PC-9 (cell line): Measurements from ENCODE around the gene IL1RN. TPM values are rescaled to one million over a fixed set of nuclear protein-coding genes. Genes with fewer than 3 reads are reported as not detected.

Source experiments
- BruUV-seq: library from RNA; stranded (reverse); fragments of 400-500 nt; replicated peaks from 2 replicates; lab custom pipeline; 2021; lab: Mats Ljungman, UMichigan
- CTCF ChIA-PET: fragments of 300-600 bp; sonication (Branson Sonifier 250); formaldehyde crosslinking; loops from one replicate; lab custom pipeline; 2022; ENCODE audit warnings: antibody characterized with exemption; lab: Charles Lee
- POLR2A ChIA-PET: fragments of 300-600 bp; sonication (Branson Sonifier 250); formaldehyde crosslinking; loops from one replicate; lab custom pipeline; 2022; ENCODE audit warnings: antibody characterized with exemption; ENCODE audit not compliant: unreplicated experiment; lab: Charles Lee
- DNase-seq, 2 experiments: peaks; one replicate each; pipeline versions ENCODE4 v3.0.0 to v3.0.0-alpha.2; 2015 to 2022; ENCODE audit warnings: mixed read lengths in 1 of 2
- H2AFZ ChIP-seq: fragments of 200-600 bp; sonication (generic); 2 replicates; pipeline ENCODE4 v1.8.1; 2017; ENCODE audit warnings: antibody characterized with exemption
- H3F3A ChIP-seq: fragments of 200-600 bp; sonication (generic); 2 replicates; pipeline ENCODE4 v1.8.1; 2017; ENCODE audit warnings: antibody characterized with exemption, mild to moderate bottlenecking, low read depth; ENCODE audit not compliant: insufficient read depth
- H3K27ac ChIP-seq: fragments of 200-600 bp; sonication (generic); 2 replicates; pipeline ENCODE4 v1.6.1; 2016; ENCODE audit warnings: mixed run types
- H3K27me3 ChIP-seq: fragments of 200-600 bp; sonication (generic); 2 replicates; pipeline ENCODE4 v1.6.1; 2016; ENCODE audit warnings: low read depth, mixed run types; ENCODE audit not compliant: insufficient read depth
- H3K36me3 ChIP-seq: fragments of 200-600 bp; sonication (generic); 2 replicates; pipeline ENCODE4 v1.6.1; 2016; ENCODE audit warnings: low read depth, mixed run types
- H3K4me1 ChIP-seq: fragments of 200-600 bp; sonication (generic); replicated peaks from 2 replicates; pipeline ENCODE4 v1.6.1; 2016; ENCODE audit warnings: mixed run types; ENCODE audit not compliant: insufficient read depth
- H3K4me2 ChIP-seq: fragments of 200-600 bp; sonication (generic); 2 replicates; pipeline ENCODE4 v1.6.1; 2017; ENCODE audit warnings: mixed run types
- H3K4me3 ChIP-seq: fragments of 200-600 bp; sonication (generic); 2 replicates; pipeline ENCODE4 v1.6.1; 2016; ENCODE audit warnings: mixed run types
- H3K79me2 ChIP-seq: fragments of 200-600 bp; sonication (generic); 2 replicates; pipeline ENCODE4 v1.6.1; 2017; ENCODE audit warnings: low read depth, mixed run types
- H3K9me2 ChIP-seq: fragments of 200-600 bp; sonication (generic); 2 replicates; pipeline ENCODE4 v1.8.1; 2017; ENCODE audit warnings: mild to moderate bottlenecking; ENCODE audit not compliant: insufficient read depth
- H3K9me3 ChIP-seq: fragments of 200-600 bp; sonication (generic); 2 replicates; pipeline ENCODE4 v1.8.1; 2016; ENCODE audit warnings: low read depth; ENCODE audit not compliant: insufficient read depth
- H4K20me1 ChIP-seq: fragments of 200-600 bp; sonication (generic); 2 replicates; pipeline ENCODE4 v1.8.1; 2017; ENCODE audit not compliant: insufficient read depth
- EZH2 ChIP-seq: fragments of 200-600 bp; sonication (generic); IDR thresholded peaks from 2 replicates; pipeline ENCODE4 v1.8.0; 2017; ENCODE audit warnings: antibody characterized with exemption, low read depth
- intact Hi-C: fragments of 100-400 bp; cut with micrococcal nuclease; formaldehyde crosslinking; loops from one replicate; pipeline ENCODE4 v1.10.0; 2022; ENCODE audit not compliant: unreplicated experiment
- total RNA-seq: library from RNA; stranded (reverse); gene quantifications from 2 replicates; pipeline ENCODE4 v1.2.3, GENCODE V29; 2021
- TF ChIP-seq, protein P1 (sequence below): fragments of 200-600 bp; sonication (generic); conservative IDR thresholded peaks from 2 replicates; pipeline ENCODE4 v1.6.1; 2017; ENCODE audit warnings: mixed run types, antibody characterized with exemption, mild to moderate bottlenecking, moderate library complexity

The IL1RN gene
- total RNA-seq, 1 experiment from 2014 or later = 8.4 TPM

GRCh38 chr2:113160962-113161361, 33.6 kb downstream of the IL1RN start:
- no peak for DNase-seq
- intact Hi-C loops = no loop called here
- Histone ChIP-seq H3K9me2 (no peaks in the 10 kb centered on the region), H3K27me3 (no peaks in the 10 kb centered on the region), H3K4me3 (no peak overlapping the region), H3K79me2 (peaks cover 50% of the 10 kb centered on the region), H2AFZ (no peak overlapping the region), H3K4me2 (no peak overlapping the region), H3K4me1 (peaks cover 25% of the 10 kb centered on the region), H3K27ac (no peak overlapping the region), H3K9me3 (no peaks in the 10 kb centered on the region), H4K20me1 (no peaks in the 10 kb centered on the region), H3K36me3 (no peaks in the 10 kb centered on the region), H3F3A (peaks cover 23% of the 10 kb centered on the region; the same call in 1 of the 2 replicates)
- ChIA-PET CTCF (interaction anchor here (0.6 kb wide), 1 partner anchor 17 kb away, joined by 5 read pairs; no protein-coding TSS in a partner anchor), POLR2A (no interaction called here)
- TF ChIP-seq, protein P1, sequence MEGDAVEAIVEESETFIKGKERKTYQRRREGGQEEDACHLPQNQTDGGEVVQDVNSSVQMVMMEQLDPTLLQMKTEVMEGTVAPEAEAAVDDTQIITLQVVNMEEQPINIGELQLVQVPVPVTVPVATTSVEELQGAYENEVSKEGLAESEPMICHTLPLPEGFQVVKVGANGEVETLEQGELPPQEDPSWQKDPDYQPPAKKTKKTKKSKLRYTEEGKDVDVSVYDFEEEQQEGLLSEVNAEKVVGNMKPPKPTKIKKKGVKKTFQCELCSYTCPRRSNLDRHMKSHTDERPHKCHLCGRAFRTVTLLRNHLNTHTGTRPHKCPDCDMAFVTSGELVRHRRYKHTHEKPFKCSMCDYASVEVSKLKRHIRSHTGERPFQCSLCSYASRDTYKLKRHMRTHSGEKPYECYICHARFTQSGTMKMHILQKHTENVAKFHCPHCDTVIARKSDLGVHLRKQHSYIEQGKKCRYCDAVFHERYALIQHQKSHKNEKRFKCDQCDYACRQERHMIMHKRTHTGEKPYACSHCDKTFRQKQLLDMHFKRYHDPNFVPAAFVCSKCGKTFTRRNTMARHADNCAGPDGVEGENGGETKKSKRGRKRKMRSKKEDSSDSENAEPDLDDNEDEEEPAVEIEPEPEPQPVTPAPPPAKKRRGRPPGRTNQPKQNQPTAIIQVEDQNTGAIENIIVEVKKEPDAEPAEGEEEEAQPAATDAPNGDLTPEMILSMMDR = no peak
- no peak for TF ChIP-seq EZH2
- no TSS peak for BruUV-seq

- no peak overlapping the region for H3K4me3 ChIP-seq
- no peaks in the 10 kb centered on the region for H3K36me3 ChIP-seq
- peaks cover 13% of the 10 kb centered on the region; the same call in 1 of the 2 replicates for H3F3A ChIP-seq
- no peaks in the 10 kb centered on the region for H3K27me3 ChIP-seq
- no peak for TF ChIP-seq EZH2
- TF ChIP-seq, protein P1 = no peak
- no peak overlapping the region for H2AFZ ChIP-seq
- no peak overlapping the region for H3K27ac ChIP-seq
- H3K9me2 ChIP-seq = no peaks in the 10 kb centered on the region
- H3K4me2 ChIP-seq = no peak overlapping the region
- ChIA-PET POLR2A (no interaction called here), CTCF (interaction anchor here (0.6 to 1.3 kb wide), 4 partner anchors 21 to 505 kb away, joined by 3 to 15 read pairs (median 6); no protein-coding TSS in a partner anchor)
- peaks cover 15% of the 10 kb centered on the region for H3K4me1 ChIP-seq
- intact Hi-C loops = no loop called here
- H3K9me3 ChIP-seq = no peaks in the 10 kb centered on the region
- no TSS peak for BruUV-seq
- H3K79me2 ChIP-seq = peaks cover 50% of the 10 kb centered on the region
- no peak for DNase-seq
- no peaks in the 10 kb centered on the region for H4K20me1 ChIP-seq
These were observed 34.8 kb downstream of the IL1RN start for GRCh38 chr2:113162173-113162572.

DNA sequence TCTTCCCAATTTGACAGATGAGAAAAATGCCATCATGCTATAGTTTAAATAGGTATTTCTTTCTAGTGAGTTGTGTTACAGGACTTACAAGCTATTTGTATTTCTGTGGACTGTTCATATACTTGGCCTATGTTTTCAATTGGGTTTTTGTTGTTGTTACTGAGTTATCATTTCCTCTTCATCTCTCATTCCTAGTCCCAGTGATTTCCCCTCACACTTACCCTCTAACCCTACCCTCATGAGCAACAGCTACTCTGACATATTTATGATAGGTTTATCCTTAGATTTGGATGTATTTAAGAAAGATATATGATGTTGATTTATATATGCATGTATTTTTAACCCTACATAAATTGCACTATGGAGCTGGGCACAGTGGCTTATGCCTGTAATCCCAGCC, 35.5 kb downstream of the IL1RN start:
- TF ChIP-seq, protein P1 = no peak
- no peak for TF ChIP-seq EZH2
- no peak overlapping the region for H3K4me2 ChIP-seq
- no peaks in the 10 kb centered on the region for H3K9me3 ChIP-seq
- DNase-seq = no peak
- BruUV-seq = no TSS peak
- H3K9me2 ChIP-seq = no peaks in the 10 kb centered on the region
- no peaks in the 10 kb centered on the region for H3K27me3 ChIP-seq
- peaks cover 46% of the 10 kb centered on the region for H3K79me2 ChIP-seq
- H3K4me1 ChIP-seq = peaks cover 15% of the 10 kb centered on the region
- H2AFZ ChIP-seq = no peak overlapping the region
- no peak overlapping the region for H3K4me3 ChIP-seq
- no peaks in the 10 kb centered on the region for H3K36me3 ChIP-seq
- no peak overlapping the region for H3K27ac ChIP-seq
- ChIA-PET CTCF (interaction anchor here (0.6 to 1.3 kb wide), 4 partner anchors 22 to 506 kb away, joined by 3 to 15 read pairs (median 6); no protein-coding TSS in a partner anchor), POLR2A (no interaction called here)
- H3F3A ChIP-seq = peaks cover 10% of the 10 kb centered on the region; the same call in 1 of the 2 replicates
- intact Hi-C loops = no loop called here
- no peaks in the 10 kb centered on the region for H4K20me1 ChIP-seq
